Thymus (tissue), 11 donors: ENCODE results near the gene CHIA. TPM values are rescaled to one million over a fixed set of nuclear protein-coding genes. Genes with fewer than 3 reads are reported as not detected.

Source experiments
- DNase-seq, 9 donors: peaks; one replicate each; pipeline ENCODE4 v3.0.0-alpha.2; 2013; ENCODE audit warnings: low spot score in 9 of 9, low read depth in 6 of 9, missing footprints in 1 of 9
- H3K27ac ChIP-seq, 2 donors: one replicate each; pipeline ENCODE4 v1.5.1; 2013; ENCODE audit warnings: control low read depth in 1 of 2, low read depth in 1 of 2, low read length in 1 of 2, mild to moderate bottlenecking in 1 of 2, moderate library complexity in 1 of 2
- H3K27me3 ChIP-seq, 2 donors: one replicate each; pipeline ENCODE4 v1.5.1; 2013; ENCODE audit warnings: low read length in 1 of 2; ENCODE audit not compliant: control insufficient read depth in 2 of 2, insufficient read depth in 1 of 2
- H3K36me3 ChIP-seq, 2 donors: one replicate each; pipeline ENCODE4 v1.5.1; 2013; ENCODE audit warnings: low read length in 1 of 2, mild to moderate bottlenecking in 1 of 2, moderate library complexity in 1 of 2; ENCODE audit not compliant: control insufficient read depth in 2 of 2, insufficient read depth in 2 of 2
- H3K4me1 ChIP-seq, 2 donors: one replicate each; pipeline ENCODE4 v1.5.1; 2013; ENCODE audit warnings: low read length in 2 of 2; ENCODE audit not compliant: control insufficient read depth in 2 of 2, insufficient read depth in 2 of 2
- H3K4me3 ChIP-seq, 2 donors: one replicate each; pipeline ENCODE4 v1.5.1; 2013; ENCODE audit warnings: low read length in 2 of 2, control low read depth in 1 of 2, mild to moderate bottlenecking in 1 of 2
- H3K9me3 ChIP-seq, 2 donors: one replicate each; pipeline ENCODE4 v1.5.1; 2013; ENCODE audit warnings: low read length in 1 of 2, mild to moderate bottlenecking in 1 of 2; ENCODE audit not compliant: control insufficient read depth in 2 of 2, insufficient read depth in 1 of 2
- WGBS: extraction: QIAGEN DNeasy Blood & Tissue Kit; methylation state at CpG from one replicate; pipeline ENCODE4 v1.1.7; 2013; 5-methylcytosine and 5-hydroxymethylcytosine counted together
- polyA plus RNA-seq: library from polyadenylated mRNA; stranded (reverse); fragments of 200-250 nt; gene quantifications from one replicate; pipeline ENCODE4 v1.2.3, GENCODE V29; 2013
- total RNA-seq: library from RNA; stranded (reverse); fragments of 120-200 nt; gene quantifications from one replicate; pipeline ENCODE4 v1.2.4, GENCODE V29; 2013
- donor health status: healthy.

Gene CHIA
- total and polyA plus RNA-seq, 2 donors, result 0.05 to 0.30 TPM

GRCh38 chr1:111364690-111365089 is 74.0 kb downstream of the CHIA start:
- Histone ChIP-seq H3K27me3 (peaks cover 0 to 10% of the 10 kb centered on the region in 2 donors), H3K4me1 (no peaks in the 10 kb centered on the region), H3K36me3 (no peaks in the 10 kb centered on the region), H3K9me3 (no peaks in the 10 kb centered on the region), H3K4me3 (no peak overlapping the region), H3K27ac (no peak overlapping the region)
- DNase-seq, result no peak
- WGBS, result 66% methylated on average over 4 of the region's 4 CpGs

DNA sequence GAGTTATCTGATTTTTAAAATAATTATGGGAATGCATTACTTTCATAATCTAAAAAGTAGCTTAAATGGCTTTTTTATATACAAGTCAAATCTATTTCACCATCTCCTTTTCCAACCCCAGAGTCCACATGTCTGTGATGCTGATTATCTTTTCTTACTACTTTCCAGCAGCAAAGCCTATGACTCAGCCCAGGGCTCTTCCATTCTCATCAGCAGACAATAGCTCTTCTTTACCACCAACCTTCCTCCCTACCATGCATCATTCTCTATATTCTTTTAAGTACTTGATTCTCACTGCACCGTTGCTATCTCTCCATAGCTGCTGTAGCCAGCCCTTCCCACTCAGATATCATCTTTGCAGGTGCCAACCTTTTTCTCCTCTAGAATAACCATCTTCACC is 75.6 kb downstream of the CHIA start:
- Histone ChIP-seq H3K27ac (no peak overlapping the region), H3K4me1 (no peaks in the 10 kb centered on the region), H3K27me3 (peaks cover 0 to 10% of the 10 kb centered on the region in 2 donors), H3K9me3 (no peaks in the 10 kb centered on the region), H3K36me3 (no peaks in the 10 kb centered on the region), H3K4me3 (no peak overlapping the region)
- WGBS, result 53% methylated on average over 1 of the region's 1 CpG
- DNase-seq, result no peak

DNA sequence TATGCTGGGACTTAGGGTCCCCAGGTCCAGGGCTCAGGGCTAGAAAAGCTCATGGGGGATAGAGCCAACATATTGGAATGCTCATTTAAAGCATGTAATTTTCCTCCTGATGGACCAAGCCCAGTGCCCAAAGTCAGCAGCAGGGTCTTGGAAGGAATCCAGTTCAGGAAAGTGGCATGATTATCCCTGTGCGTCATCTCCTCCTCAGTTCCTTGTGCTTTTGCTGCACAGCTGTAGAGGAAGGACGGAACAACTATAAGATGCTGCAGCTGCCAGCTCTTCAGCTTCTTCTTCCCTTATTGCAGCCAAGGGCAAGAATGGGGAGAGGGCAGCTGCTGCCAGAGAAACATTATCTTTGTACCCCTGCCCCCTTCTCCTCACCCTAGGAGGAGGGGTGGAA is 78.5 kb downstream of the CHIA start:
- no peak overlapping the region for H3K27ac ChIP-seq
- DNase-seq, result no peak
- no peaks in the 10 kb centered on the region for H3K36me3 ChIP-seq
- WGBS, result 97% methylated on average over 2 of the region's 2 CpGs
- H3K27me3 ChIP-seq, result peaks cover 0 to 10% of the 10 kb centered on the region in 2 donors
- no peaks in the 10 kb centered on the region for H3K9me3 ChIP-seq
- no peak overlapping the region for H3K4me3 ChIP-seq
- no peaks in the 10 kb centered on the region for H3K4me1 ChIP-seq

GRCh38 chr1:111369645-111370044 is 79.0 kb downstream of the CHIA start:
- peaks cover 0 to 10% of the 10 kb centered on the region in 2 donors for H3K27me3 ChIP-seq
- H3K27ac ChIP-seq, result no peak overlapping the region
- H3K4me1 ChIP-seq, result no peaks in the 10 kb centered on the region
- DNase-seq, result no peak
- no peak overlapping the region for H3K4me3 ChIP-seq
- no peaks in the 10 kb centered on the region for H3K36me3 ChIP-seq
- no peaks in the 10 kb centered on the region for H3K9me3 ChIP-seq
- WGBS, result 90% methylated on average over 3 of the region's 3 CpGs

Other genes starting within 250 kb of the CHIA start
- gene DRAM2, start 150.8 kb upstream of the CHIA start, total RNA-seq, result 63.7 TPM
- 77.5 TPM for gene DRAM2, start 150.8 kb upstream of the CHIA start, polyA plus RNA-seq
- gene CEPT1, start 150.6 kb upstream of the CHIA start, total RNA-seq, result 56.9 TPM
- 55.3 TPM for gene CEPT1, start 150.6 kb upstream of the CHIA start, polyA plus RNA-seq
- 106 TPM for gene DENND2D, start 90.2 kb upstream of the CHIA start, total RNA-seq
- gene DENND2D, start 90.2 kb upstream of the CHIA start, polyA plus RNA-seq, result 134 TPM
- 291 TPM for gene CHI3L2, start 63.1 kb upstream of the CHIA start, total RNA-seq
- 190 TPM for gene CHI3L2, start 63.1 kb upstream of the CHIA start, polyA plus RNA-seq
- gene OVGP1, start 136.9 kb downstream of the CHIA start, total RNA-seq, result 1.5 TPM
- 6.7 TPM for gene OVGP1, start 136.9 kb downstream of the CHIA start, polyA plus RNA-seq
- gene WDR77, start 158.4 kb downstream of the CHIA start, total RNA-seq, result 36.8 TPM
- gene WDR77, start 158.4 kb downstream of the CHIA start, polyA plus RNA-seq, result 29.6 TPM
- gene ATP5PB, start 158.6 kb downstream of the CHIA start, total RNA-seq, result 522 TPM
- 311 TPM for gene ATP5PB, start 158.6 kb downstream of the CHIA start, polyA plus RNA-seq
- 13.6 TPM for gene C1orf162, start 183.1 kb downstream of the CHIA start, total RNA-seq
- gene C1orf162, start 183.1 kb downstream of the CHIA start, polyA plus RNA-seq, result 98.7 TPM
- 5.8 TPM for gene ADORA3, start 212.8 kb downstream of the CHIA start, total RNA-seq
- gene ADORA3, start 212.8 kb downstream of the CHIA start, polyA plus RNA-seq, result 11.0 TPM
- 1.8 TPM for gene TMIGD3, start 212.8 kb downstream of the CHIA start, total RNA-seq
- gene TMIGD3, start 212.8 kb downstream of the CHIA start, polyA plus RNA-seq, result 28.2 TPM